Esophagus muscularis mucosa (tissue), 3 donors: ENCODE results near the gene PDXDC1.
"Not testable (repeated sequence)": the region's sequence is repeated elsewhere in the genome, so short reads cannot be mapped to it uniquely, and the experiment has no call there.

Source experiments
- EP300 ChIP-seq: sonication (generic); formaldehyde crosslinking; IDR thresholded peaks from one replicate; pipeline ENCODE4 v1.6.1; 2017; ENCODE audit warnings: antibody characterized with exemption
- TF ChIP-seq, protein P1 (sequence below), 3 experiments: fragments of 200-600 bp in 2 of 3; fragments of 450-650 bp in 1 of 3; sonication (generic) in 2 of 3; IDR thresholded peaks; one replicate each; pipeline ENCODE4 v1.5.1; 2017 to 2019; ENCODE audit warnings: antibody characterized with exemption in 3 of 3, mild to moderate bottlenecking in 2 of 3, moderate library complexity in 1 of 3

GRCh38 chr16:15159671-15160070, 184.8 kb downstream of the PDXDC1 start:
- TF ChIP-seq, protein P1, sequence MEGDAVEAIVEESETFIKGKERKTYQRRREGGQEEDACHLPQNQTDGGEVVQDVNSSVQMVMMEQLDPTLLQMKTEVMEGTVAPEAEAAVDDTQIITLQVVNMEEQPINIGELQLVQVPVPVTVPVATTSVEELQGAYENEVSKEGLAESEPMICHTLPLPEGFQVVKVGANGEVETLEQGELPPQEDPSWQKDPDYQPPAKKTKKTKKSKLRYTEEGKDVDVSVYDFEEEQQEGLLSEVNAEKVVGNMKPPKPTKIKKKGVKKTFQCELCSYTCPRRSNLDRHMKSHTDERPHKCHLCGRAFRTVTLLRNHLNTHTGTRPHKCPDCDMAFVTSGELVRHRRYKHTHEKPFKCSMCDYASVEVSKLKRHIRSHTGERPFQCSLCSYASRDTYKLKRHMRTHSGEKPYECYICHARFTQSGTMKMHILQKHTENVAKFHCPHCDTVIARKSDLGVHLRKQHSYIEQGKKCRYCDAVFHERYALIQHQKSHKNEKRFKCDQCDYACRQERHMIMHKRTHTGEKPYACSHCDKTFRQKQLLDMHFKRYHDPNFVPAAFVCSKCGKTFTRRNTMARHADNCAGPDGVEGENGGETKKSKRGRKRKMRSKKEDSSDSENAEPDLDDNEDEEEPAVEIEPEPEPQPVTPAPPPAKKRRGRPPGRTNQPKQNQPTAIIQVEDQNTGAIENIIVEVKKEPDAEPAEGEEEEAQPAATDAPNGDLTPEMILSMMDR (IDR thresholded peaks at IDR 0.05) = not testable (repeated sequence)
- not testable (repeated sequence) for TF ChIP-seq EP300
